Glomerular endothelial cell (primary cell): ENCODE measurements around the gene VAMP7. TPM values are rescaled to one million over a fixed set of nuclear protein-coding genes. Genes with fewer than 3 reads are reported as not detected.
"Not testable (repeated sequence)": the region's sequence is repeated elsewhere in the genome, so short reads cannot be mapped to it uniquely, and the experiment has no call there.

Source experiments
- DNase-seq: peaks from one replicate; pipeline ENCODE4 v3.0.0-alpha.2; 2011; ENCODE audit warnings: low read depth, low spot score; ENCODE audit errors: extremely low read depth
- total RNA-seq: library from RNA; depleted of rRNA; stranded (reverse); fragments of >200 nt; gene quantifications from 2 replicates; pipeline ENCODE4 v1.2.3, GENCODE V29; 2015

VAMP7 gene
- total RNA-seq, 1 donor from 2014 or later: 36.3 TPM

- no peak for DNase-seq
Observed at GRCh38 chrX:155900765-155901164, 19.6 kb downstream of the VAMP7 start.

- not testable (repeated sequence) for DNase-seq
Observed at GRCh38 chrX:155907661-155908060, 26.5 kb downstream of the VAMP7 start.

- DNase-seq: no peak
Observed at GRCh38 chrX:155923200-155923599, 42.1 kb downstream of the VAMP7 start.

- not testable (repeated sequence) for DNase-seq
Observed at GRCh38 chrX:155930852-155931618, 49.9 kb downstream of the VAMP7 start.

- no peak for DNase-seq
Observed at GRCh38 chrX:155938132-155938531, 57.0 kb downstream of the VAMP7 start.

GRCh38 chrX:155949098-155949497 lies 68.0 kb downstream of the VAMP7 start:
- DNase-seq: no peak

- DNase-seq: no peak
Observed at GRCh38 chrX:155951237-155951789, 70.2 kb downstream of the VAMP7 start.

- DNase-seq: no peak
Observed at GRCh38 chrX:155953055-155953454, 71.9 kb downstream of the VAMP7 start.

- DNase-seq: no peak
Observed at GRCh38 chrX:155954793-155955192, 73.6 kb downstream of the VAMP7 start.

- no peak for DNase-seq
Observed at GRCh38 chrX:155956099-155956498, 75.0 kb downstream of the VAMP7 start.

- DNase-seq: no peak
Observed at GRCh38 chrX:155956649-155957048, 75.5 kb downstream of the VAMP7 start.

GRCh38 chrX:155957843-155958242 lies 76.7 kb downstream of the VAMP7 start:
- DNase-seq: no peak

GRCh38 chrX:155959018-155959587 lies 78.0 kb downstream of the VAMP7 start:
- DNase-seq: no peak

- DNase-seq: no peak
Observed at GRCh38 chrX:155962906-155963305, 81.8 kb downstream of the VAMP7 start.

- no peak for DNase-seq
Observed at GRCh38 chrX:155966876-155967275, 85.7 kb downstream of the VAMP7 start.

GRCh38 chrX:155967653-155968325 lies 86.6 kb downstream of the VAMP7 start:
- DNase-seq: no peak

GRCh38 chrX:155968326-155968661 lies 87.1 kb downstream of the VAMP7 start:
- DNase-seq: no peak

GRCh38 chrX:155968791-155969190 lies 87.6 kb downstream of the VAMP7 start:
- DNase-seq: no peak

GRCh38 chrX:155971658-155972057 lies 90.5 kb downstream of the VAMP7 start:
- DNase-seq: not testable (repeated sequence)

GRCh38 chrX:155972241-155972640 lies 91.1 kb downstream of the VAMP7 start:
- DNase-seq: not testable (repeated sequence)

GRCh38 chrX:155983326-155983725 lies 102.2 kb downstream of the VAMP7 start:
- no peak for DNase-seq

GRCh38 chrX:155985208-155985607 lies 104.1 kb downstream of the VAMP7 start:
- no peak for DNase-seq
